SW 1271 (cell line): ENCODE data around the gene IGSF23.
"Not testable (repeated sequence)": the region's sequence is repeated elsewhere in the genome, so short reads cannot be mapped to it uniquely, and the experiment has no call there.

Experiments used
- DNase-seq, 2 experiments: peaks; one replicate each; lab custom pipeline; 2025; lab: John Stamatoyannopoulos, UW

The IGSF23 gene

DNA sequence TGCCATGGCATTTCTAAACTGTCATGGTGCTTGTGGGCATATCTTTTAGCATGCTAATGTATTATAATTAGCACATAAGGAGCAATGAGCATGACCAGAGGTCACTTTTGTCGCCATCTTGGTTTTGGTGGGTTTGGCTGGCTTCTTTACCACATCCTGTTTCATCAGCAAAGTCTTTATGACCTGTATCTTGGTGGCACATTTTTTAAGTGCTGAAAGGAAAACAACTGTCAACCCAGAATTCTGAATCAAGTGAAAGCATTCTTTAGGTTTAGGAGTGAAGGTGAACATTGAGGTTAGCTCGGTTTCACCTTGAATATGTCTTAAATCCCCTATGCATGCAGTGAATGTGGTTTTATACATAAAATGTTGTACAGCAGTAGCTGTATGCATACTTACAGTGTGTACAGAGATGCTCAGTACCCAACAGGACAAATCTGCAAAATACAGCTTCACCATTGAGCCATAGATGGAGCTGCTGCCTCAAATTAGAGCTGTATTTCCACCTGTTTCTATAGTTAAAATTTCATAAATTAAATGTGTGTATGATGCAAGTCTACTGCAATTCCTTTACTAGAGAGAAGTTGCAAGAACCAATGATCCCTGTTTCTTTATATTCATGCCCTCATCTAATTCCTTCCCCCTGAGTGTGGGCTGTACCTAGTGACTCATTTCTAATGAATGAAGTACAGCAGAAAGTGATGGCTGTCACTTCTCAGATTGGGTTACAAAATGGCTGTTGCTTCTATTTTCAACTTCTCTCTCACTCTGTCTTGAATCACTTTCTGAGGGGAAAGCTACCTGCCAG is 25.2 kb upstream of the IGSF23 start:
- peak; percentile 27 to 74 for DNase-seq

DNA sequence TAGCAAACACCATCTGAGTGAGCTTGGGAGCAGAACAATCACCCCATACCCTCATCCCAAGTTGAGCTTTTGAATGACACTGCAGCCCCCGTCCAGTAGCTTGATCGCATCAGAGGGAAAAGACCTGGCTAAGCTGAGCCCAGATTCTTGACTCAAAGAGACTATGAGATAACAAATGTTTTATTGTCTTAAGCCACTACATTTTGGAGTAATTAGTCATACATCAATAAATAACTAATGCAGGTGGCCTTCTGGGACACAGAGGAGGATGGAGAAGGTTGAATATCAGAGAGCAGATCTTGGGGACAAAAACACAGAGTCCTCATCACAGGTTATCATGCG is 24.6 kb upstream of the IGSF23 start:
- DNase-seq, result no peak

- DNase-seq, result no peak
Observed at GRCh38 chr19:44590245-44591059, 22.9 kb upstream of the IGSF23 start.

DNA sequence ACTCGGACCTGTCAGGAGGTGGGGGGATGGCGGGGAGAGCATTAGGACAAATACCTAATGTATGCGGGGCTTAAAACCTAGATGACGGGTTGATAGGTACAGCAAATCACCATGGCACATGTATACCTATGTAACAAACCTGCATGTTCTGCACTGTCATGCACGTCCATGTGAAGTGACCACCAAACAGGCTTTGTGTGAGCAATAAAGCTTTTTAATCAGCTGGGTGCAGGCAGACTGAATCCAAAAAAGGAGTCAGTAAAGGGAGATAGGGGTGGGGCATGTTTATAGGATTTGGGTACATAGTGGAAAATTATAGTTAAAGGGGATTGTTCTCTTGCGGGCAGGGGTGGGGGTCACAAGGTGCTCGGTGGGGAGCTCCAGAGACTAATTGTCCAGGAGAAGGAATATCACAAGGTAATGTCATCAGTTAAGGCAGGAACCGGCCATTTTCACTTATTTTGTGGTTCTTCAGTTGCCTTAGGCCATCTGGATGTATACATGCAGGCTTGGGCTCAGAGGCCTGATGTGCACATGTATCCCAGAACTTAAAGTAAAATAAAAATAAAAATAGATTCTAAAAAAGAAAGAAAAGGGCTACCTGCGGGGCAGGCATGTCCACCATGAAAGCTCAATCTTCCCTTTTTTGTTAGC is 21.9 kb upstream of the IGSF23 start:
- DNase-seq, result not testable (repeated sequence)

GRCh38 chr19:44592451-44592890 is 20.9 kb upstream of the IGSF23 start:
- peak in 1 of 2 experiments; percentile 49 for DNase-seq

GRCh38 chr19:44593294-44593693 is 20.1 kb upstream of the IGSF23 start:
- DNase-seq, result no peak

GRCh38 chr19:44593866-44594266 is 19.5 kb upstream of the IGSF23 start:
- not testable (repeated sequence) for DNase-seq

GRCh38 chr19:44596428-44597130 is 16.8 kb upstream of the IGSF23 start:
- DNase-seq, result no peak

DNA sequence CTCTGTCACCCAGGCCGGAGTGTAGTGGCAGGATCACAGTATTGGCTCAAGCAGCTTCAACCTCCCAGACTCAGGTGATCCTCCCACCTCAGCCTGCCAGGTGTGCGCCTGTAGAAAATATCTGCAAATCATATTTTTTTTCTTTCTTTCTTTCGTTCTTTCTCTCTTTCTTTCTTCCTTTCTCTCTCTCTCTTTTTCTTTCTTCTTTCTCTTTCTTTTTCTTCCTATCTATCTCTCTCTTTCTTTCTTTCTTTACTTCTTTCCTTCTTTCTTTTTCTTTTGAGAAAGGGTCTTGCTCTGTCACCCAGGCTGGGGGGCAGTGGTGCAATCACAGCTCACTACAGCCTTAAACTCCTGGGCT is 16.3 kb upstream of the IGSF23 start:
- no peak for DNase-seq

- no peak for DNase-seq
Observed at GRCh38 chr19:44598355-44598754, 15.0 kb upstream of the IGSF23 start.

- no peak for DNase-seq
Observed at GRCh38 chr19:44598880-44599279, 14.5 kb upstream of the IGSF23 start.

DNA sequence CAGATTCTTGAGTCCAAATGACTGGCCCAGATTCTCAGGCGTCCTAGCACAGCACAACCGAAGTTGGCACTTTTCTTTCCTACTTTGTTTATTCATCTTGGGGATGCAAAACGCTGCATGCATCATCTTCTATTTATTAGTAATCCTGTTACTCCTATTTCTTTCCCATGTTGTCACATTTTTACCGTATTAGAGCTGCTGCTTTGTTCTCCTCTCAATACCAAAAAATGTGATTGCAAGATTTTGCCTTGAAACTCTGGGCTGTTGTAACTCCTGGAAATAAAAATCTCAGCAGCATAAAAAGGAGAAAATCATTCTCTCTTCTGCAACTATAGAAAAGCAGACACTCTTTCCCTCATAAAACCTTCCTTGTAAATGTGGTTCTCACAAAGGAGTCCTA is 12.9 kb upstream of the IGSF23 start:
- DNase-seq, result no peak

DNA sequence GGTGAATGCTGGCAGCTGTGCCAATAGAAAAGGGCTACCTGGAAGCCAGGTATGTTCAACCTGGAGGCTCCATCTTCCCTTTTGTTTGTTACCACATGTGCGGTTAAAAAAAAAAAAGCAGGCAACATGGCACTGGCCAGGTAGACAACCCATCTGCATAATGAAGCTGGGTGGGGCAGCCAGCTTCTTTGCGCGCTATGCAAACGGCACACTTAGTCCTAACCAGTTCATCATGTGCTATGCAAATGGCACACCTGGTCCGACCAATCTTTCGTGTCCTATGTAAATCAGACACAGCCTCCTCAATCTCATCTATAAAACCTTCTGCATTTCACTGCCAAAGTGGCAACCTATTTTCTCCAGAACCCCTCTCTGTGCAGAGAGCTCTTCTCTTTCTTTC is 11.3 kb upstream of the IGSF23 start:
- no peak for DNase-seq

DNA sequence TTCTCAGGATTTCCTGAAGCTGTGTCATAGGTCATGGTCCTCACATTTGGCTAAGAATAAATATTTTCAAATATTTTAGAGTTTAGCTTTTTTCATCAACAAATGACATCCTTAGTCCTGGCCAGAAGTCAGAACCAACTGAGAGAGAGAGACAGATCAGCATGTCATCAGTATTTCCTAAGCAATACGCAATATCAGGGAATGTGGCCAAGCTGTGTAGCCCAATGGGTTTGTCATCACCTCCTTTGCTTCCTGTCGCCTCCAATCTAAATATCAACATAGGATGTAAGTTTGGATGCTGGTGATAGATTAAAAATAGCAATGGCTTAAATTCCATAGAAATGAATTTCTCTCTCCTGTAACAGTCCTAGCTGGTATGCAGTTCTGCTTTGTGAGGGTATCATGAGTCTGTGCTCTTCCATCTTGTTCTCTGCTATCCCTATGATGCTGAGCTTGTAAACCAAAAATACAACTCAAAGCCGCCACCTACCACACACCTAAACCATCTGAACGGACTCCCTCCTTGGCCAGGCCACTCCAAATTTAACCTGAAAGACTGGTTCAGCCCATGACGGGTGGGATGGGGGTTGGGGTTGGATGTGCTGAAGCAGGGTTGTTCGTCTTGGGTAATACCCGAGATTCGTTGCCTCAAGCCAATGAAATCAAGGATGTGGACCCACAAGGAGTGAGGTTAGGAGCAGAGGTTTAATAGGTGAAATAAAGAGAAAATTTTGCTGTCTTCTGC is 10.0 kb upstream of the IGSF23 start:
- DNase-seq, result peak; percentile 25 to 33

- DNase-seq, result no peak
Observed at GRCh38 chr19:44604241-44604640, 9.1 kb upstream of the IGSF23 start.

DNA sequence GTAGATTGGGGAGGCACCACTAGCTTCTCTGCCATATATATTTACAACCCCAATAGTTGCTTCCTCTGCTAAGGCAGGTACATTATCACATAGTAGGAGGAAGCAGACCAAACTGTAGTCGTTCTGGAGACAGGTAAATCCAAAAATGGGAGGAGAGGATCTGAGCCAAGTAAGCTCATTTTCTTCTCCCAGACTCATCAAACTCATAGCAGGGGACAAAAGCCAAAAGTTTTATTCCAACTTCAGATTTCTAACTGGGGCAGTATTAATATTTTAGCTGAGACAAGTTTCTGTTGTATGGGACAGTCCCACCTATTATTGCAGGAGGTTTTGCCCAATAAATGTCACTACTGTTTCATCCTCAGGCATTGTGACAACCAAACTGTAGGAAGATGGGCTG is 7.8 kb upstream of the IGSF23 start:
- DNase-seq, result no peak

DNA sequence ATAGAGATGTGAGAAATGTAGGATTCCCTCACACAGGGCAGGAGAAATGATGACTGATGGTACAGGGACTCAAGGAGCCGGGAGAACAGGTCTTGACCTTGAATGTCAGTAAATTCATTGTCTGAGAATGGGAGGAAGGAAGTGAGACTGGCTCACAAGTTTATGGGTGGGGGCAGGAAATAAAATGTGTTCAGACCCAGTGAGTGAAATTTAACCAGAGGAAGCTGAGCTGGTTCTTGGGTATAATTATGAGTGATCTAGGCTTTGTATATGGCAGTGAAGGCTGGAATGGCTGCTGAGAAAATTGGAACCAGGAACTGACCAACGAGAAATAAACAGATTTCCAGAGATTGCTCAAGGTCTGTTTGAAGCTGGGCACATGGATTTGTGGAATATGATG is 6.3 kb upstream of the IGSF23 start:
- DNase-seq, result peak in 1 of 2 experiments; percentile 51

GRCh38 chr19:44607917-44608316 is 5.4 kb upstream of the IGSF23 start:
- DNase-seq, result no peak

GRCh38 chr19:44608391-44608821 is 5.0 kb upstream of the IGSF23 start:
- no peak for DNase-seq

DNA sequence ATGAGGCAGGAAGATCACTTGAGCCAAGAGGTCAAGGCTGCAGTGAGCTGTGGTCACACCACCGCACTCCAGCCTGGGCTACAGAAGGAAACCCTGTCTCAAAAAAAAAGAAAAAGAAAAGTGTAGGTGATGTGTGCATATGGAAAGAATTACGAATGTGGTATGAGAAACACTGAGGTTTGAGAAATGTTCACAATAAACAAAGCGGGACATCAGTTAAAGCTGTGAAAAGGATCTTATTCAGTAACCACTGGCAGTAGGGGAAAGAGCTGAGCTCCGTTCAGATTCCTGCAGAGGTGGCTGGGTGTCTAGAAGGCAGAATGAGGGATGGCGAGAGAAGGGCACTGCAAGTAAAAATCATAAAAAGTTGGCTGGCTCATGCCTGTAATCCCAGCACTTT is 4.1 kb upstream of the IGSF23 start:
- DNase-seq, result no peak

DNA sequence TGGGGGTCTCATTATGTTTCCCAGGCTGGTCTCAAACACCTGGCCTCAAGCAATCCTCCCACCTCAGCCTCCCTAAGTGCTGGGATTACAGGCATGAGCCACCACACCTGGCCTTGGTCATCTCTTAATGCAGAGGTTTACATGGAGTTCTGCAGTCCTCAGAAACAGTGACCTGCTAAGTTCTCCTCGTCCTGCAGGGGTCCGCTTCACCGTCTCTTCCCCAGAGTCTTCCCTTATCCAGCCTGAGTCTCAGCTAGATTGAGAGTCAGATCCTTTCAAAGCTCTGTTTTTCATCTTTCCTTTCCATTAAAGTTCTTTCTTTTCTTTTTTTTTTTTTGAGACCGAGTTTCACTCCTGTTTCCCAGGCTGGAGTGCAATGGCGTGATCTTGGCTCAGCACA is 2.9 kb upstream of the IGSF23 start:
- peak in 1 of 2 experiments; percentile 29 for DNase-seq
